ENCODE measurements around the gene KSR2. TPM values are rescaled to one million over a fixed set of nuclear protein-coding genes. Genes with fewer than 3 reads are reported as not detected.

Gene KSR2
- total and polyA plus RNA-seq, 2 of the 4 experiments (the other 2 are of a cell fraction): not detected

DNA sequence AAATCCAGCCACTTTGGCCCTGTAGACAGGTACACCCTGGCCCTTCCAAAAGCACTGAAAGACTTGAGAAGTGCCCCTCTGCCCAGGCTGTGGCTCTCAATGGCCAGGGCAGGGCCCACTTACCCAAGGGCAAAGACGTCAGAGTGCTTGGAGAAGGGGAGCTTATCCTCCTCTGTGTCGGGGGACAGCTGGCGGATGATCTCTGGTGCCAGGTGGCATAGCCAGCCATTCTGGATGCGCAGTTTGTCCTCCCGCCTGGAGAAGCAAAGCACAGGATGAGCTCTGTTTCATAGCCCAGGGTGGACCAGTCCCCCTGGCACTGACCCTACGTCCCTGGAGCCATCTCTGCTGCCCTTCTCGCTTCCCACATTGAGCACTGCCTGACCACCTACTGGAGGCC, 492.4 kb downstream of the KSR2 start:
- WGBS, 2 experiments (ENCODE audit: extremely low coverage in 2 of 2, insufficient read length in 1 of 2): 48% methylated on average over 3 of the region's 7 CpGs; no CpG with 5 or more reads in 1 of the 2 experiments
- Histone ChIP-seq H3K9me3 (ENCODE audit: control insufficient read depth, insufficient read depth, low read length) (peaks cover 31% of the 10 kb centered on the region), H3K4me3 (ENCODE audit: insufficient read depth, low read depth, low read length) (no peak overlapping the region), H3K4me2 (ENCODE audit: low read depth, low read length) (no peak overlapping the region), H4K91ac (ENCODE audit: insufficient read depth, low read depth, low read length) (no peak overlapping the region), H2BK15ac (ENCODE audit: low read depth, low read length) (no peak overlapping the region), H3K56ac (ENCODE audit: extremely low read depth, insufficient read depth, low read length) (no peak overlapping the region), H3K4ac (ENCODE audit: low read depth, low read length) (no peak overlapping the region), H2AK5ac (ENCODE audit: low read depth, low read length) (no peak overlapping the region), H3K4me1 (ENCODE audit: control insufficient read depth, insufficient read depth, low read length) (no peaks in the 10 kb centered on the region), H2BK5ac (ENCODE audit: low read depth, low read length, poor library complexity, severe bottlenecking) (no peak overlapping the region), H3K79me1 (ENCODE audit: low read depth in 1 of 2, low read length in 2 of 2) (no peaks in the 10 kb centered on the region), H2BK120ac (ENCODE audit: low read depth, low read length) (no peak overlapping the region), H2AK9ac (replicated peaks; ENCODE audit: low read depth, low read length, poor library complexity) (no peak overlapping the region), H3K18ac (ENCODE audit: low read depth, low read length) (no peak overlapping the region), H2BK20ac (ENCODE audit: low read depth, low read length) (no peak overlapping the region), H3K27me3 (ENCODE audit: control insufficient read depth, insufficient read depth, low read length) (no peaks in the 10 kb centered on the region), H3K9me1 (ENCODE audit: insufficient read depth, low read length) (no peaks in the 10 kb centered on the region), H4K5ac (ENCODE audit: low read depth, low read length) (no peak overlapping the region), H3K14ac (replicated peaks; ENCODE audit: low read depth, low read length) (no peak overlapping the region), H3K9ac (ENCODE audit: low read depth, low read length) (no peak overlapping the region), H3K36me3 (ENCODE audit: control insufficient read depth, insufficient read depth, low read length) (no peaks in the 10 kb centered on the region), H3K27ac (ENCODE audit: insufficient read depth, low read length) (no peak overlapping the region), H4K20me1 (ENCODE audit: insufficient read depth, low read length) (no peaks in the 10 kb centered on the region), H2AFZ (replicated peaks; ENCODE audit: low read length, poor library complexity) (no peak overlapping the region), H4K8ac (ENCODE audit: low read depth in 2 of 2, low read length in 2 of 2) (no peak overlapping the region), H3K23ac (ENCODE audit: low read depth, low read length) (no peak overlapping the region)
- dilution Hi-C loops (cut with HindIII; ENCODE audit: low sequenced_read_pairs, unreplicated experiment): no loop called here
- ATAC-seq (ENCODE audit: low read depth) (no peak), DNase-seq (no peak)
- POLR2A ChIA-PET (ENCODE audit: unreplicated experiment): no interaction called here
- BruUV-seq (replicated peaks): no TSS peak
- intact Hi-C loops (cut with micrococcal nuclease): no loop called here
- TF ChIP-seq RFX5 (IDR thresholded peaks at IDR 0.05; ENCODE audit: low read depth, low read length) (no peak), RCOR1 (IDR thresholded peaks at IDR 0.05; ENCODE audit: insufficient replicate concordance, low read length) (no peak), CEBPB (IDR thresholded peaks at IDR 0.05; ENCODE audit: low read depth, low read length) (no peak), MAFK (IDR thresholded peaks at IDR 0.05; ENCODE audit: low read depth, low read length) (no peak), RAD21 (IDR thresholded peaks at IDR 0.05; ENCODE audit: low read length) (no peak), SMC3 (IDR thresholded peaks at IDR 0.05; ENCODE audit: low read depth, low read length) (no peak), NFE2L2 (IDR thresholded peaks at IDR 0.05; ENCODE audit: low read depth, low read length) (no peak), MXI1 (IDR thresholded peaks at IDR 0.05; ENCODE audit: borderline replicate concordance, low read depth, low read length) (no peak), BHLHE40 (IDR thresholded peaks at IDR 0.05; ENCODE audit: low read depth, low read length) (no peak), CHD1 (IDR thresholded peaks at IDR 0.05; ENCODE audit: low read depth, low read length) (no peak)
- TF ChIP-seq, protein P1, sequence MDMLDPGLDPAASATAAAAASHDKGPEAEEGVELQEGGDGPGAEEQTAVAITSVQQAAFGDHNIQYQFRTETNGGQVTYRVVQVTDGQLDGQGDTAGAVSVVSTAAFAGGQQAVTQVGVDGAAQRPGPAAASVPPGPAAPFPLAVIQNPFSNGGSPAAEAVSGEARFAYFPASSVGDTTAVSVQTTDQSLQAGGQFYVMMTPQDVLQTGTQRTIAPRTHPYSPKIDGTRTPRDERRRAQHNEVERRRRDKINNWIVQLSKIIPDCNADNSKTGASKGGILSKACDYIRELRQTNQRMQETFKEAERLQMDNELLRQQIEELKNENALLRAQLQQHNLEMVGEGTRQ (IDR thresholded peaks at IDR 0.05; ENCODE audit: low read depth, low read length): no peak
- TF ChIP-seq, protein P2, sequence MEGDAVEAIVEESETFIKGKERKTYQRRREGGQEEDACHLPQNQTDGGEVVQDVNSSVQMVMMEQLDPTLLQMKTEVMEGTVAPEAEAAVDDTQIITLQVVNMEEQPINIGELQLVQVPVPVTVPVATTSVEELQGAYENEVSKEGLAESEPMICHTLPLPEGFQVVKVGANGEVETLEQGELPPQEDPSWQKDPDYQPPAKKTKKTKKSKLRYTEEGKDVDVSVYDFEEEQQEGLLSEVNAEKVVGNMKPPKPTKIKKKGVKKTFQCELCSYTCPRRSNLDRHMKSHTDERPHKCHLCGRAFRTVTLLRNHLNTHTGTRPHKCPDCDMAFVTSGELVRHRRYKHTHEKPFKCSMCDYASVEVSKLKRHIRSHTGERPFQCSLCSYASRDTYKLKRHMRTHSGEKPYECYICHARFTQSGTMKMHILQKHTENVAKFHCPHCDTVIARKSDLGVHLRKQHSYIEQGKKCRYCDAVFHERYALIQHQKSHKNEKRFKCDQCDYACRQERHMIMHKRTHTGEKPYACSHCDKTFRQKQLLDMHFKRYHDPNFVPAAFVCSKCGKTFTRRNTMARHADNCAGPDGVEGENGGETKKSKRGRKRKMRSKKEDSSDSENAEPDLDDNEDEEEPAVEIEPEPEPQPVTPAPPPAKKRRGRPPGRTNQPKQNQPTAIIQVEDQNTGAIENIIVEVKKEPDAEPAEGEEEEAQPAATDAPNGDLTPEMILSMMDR (conservative IDR thresholded peaks at IDR 0.05; ENCODE audit: low read depth, low read length): no peak
- in situ Hi-C loops (cut with MboI; ENCODE audit: low sequenced_read_pairs): no loop called here
- CTCF ChIA-PET: no interaction called here

Data from IMR-90 (cell line).